Tongue (tissue), 2 donors: ENCODE measurements around the gene TNFRSF18. TPM values are rescaled to one million over a fixed set of nuclear protein-coding genes. Genes with fewer than 3 reads are reported as not detected.
"Not testable (repeated sequence)": the region's sequence is repeated elsewhere in the genome, so short reads cannot be mapped to it uniquely, and the experiment has no call there.

Experiments used
- DNase-seq: peaks from one replicate; pipeline ENCODE4 v3.0.0-alpha.2; 2015
- total RNA-seq: library from RNA; depleted of rRNA; stranded (reverse); fragments of >200 nt; gene quantifications from one replicate; pipeline ENCODE4 v1.2.3, GENCODE V29; 2014

TNFRSF18 gene
- 3.0 TPM for total RNA-seq

DNA sequence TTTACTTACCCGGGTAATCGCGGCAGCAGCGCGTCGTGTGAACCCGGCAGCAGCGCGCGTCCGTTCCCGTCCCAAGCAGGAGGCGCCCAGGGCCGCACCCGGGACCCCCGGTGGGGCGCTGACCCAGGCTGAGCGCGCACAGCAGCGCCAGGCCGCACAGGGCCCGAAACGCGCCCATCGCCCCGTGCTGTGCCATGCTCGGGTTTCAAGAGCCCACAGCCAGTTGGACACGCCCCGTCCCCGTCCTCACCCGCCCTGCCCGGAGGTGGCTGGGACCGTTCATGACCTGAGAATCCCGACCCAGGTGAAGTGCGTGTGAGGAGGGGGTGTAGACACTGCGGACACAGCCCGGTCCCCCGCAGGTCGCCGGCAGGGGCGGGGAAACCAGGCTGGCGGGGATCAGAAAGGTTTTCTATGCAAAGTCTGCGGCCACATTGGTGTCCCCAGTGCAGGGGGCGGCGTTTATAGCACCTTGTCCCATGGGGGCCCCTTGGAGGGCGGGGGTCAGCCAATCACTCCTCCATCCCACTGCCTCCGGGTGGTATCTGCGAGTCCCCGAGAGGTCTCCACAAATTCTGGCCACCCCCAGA, at the start of gene TNFRSF18:
Gene TNFRSF18, minus strand, starts transcription at position 217 of the 590 bp plus-strand sequence. Its CDS starts 21 bp downstream, at position 196.
- peak; percentile 45 for DNase-seq

- DNase-seq: no peak
Measured at GRCh38 chr1:1255611-1256010, 49.2 kb upstream of the TNFRSF18 start.

GRCh38 chr1:1255078-1255477, 48.7 kb upstream of the TNFRSF18 start:
- no peak for DNase-seq

- no peak for DNase-seq
Measured at GRCh38 chr1:1254667-1254998, 48.2 kb upstream of the TNFRSF18 start.

DNA sequence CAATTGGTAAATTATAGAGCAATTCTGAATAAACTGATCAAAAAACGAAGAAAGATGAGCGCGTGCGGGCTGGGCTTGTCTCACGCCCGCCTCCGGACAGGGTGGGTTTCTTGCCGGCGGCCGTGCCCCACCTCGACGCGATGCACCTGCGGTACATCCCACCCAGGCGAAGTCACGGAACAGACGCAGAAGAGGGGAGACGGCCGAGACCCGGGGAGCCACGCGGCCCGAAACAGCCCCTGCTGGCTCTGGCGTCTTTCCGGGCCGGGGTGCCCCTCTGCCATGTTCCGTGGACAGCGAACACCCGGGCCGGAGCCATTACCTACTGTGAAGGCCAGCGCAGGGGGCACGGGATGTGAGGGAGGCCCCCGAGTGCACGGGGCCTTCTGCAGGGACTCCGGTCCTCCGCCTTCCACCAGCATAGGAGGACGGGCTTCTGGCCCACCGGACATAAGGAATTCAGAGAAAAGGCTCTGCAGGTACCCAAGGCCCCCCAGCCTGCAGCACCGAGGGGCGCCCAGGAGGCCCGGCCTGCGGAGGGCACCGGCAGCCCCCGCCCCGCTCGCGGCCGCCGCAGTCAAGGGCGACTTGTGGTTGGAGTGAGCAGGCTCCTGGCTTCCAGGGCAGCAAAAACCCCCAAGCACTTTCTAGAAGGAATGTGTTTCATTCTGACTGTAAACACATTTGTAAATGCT, 47.7 kb upstream of the TNFRSF18 start:
- no peak for DNase-seq

DNA sequence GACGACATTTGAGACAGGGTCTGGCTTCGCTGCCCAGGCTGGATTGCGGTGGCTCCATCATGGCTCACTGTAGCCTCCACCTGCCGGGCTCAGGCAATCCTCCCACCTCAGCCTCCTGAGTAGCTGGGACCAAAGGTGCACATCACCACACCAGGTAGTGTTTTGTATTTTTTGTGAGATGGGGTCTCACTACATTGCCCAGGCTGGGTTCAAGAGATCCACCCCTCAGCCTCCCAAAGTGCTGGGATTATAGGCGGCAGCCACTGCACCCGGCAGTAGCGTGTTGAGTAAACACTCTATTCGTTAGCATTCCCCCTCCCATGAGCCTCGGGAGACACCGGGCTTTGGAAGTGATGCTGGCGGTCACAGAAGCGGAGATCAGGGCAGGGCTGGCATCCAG, 46.9 kb upstream of the TNFRSF18 start:
- DNase-seq: no peak

DNA sequence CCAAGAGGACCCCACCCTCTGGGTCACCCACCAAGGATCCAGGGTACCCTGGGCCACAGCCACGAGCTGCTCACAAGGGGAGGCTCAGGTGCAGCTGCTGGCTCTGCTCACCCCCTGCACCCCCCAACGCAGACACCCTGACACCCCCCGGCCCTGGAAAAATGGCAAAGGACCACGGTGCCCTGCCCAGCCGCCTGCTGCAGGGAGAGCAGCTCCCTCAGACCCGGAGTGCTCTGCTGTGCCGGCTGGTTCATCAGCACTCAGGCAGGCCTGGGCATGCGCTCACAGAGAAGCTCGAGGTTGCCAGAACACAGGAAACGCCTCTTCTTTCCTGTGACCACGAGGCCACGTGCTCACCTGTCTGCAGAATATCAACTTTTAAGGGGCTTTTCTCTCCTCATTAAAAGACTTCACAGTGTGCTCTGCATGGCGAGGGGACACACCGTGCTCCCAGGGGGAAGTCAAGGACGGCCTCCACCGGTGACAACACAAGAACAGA, 44.4 kb upstream of the TNFRSF18 start:
- no peak for DNase-seq

- DNase-seq: not testable (repeated sequence)
Measured at GRCh38 chr1:1248009-1248913, 41.9 kb upstream of the TNFRSF18 start.

DNA sequence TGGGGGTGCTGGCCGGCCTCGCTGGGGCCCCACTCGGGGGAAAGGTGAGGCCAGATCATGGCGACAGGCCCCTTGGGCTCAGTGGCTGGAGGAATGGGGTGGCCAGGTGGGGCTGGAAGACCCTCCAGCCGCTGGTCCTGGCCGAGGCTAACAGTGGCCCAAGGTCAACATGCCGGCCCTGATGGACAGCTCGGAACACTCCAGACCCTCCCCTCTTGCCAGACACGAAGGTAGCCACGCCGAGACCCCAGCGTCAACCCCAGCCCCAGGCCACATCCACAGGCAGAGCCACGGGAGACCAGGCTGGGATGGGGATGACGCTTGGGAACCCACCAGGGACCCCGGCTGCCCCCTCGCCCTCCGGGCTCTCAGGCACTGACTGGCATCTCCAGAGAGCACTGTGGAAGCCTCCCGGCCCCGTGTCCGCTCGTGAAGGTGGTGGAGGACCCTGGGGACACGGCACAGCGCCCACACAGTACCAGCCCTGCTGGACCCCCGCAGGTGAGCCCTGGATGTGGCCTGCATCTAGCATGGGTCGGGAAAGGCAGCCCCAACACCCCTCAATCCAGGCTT, 41.0 kb upstream of the TNFRSF18 start:
- DNase-seq: no peak

- DNase-seq: no peak
Measured at GRCh38 chr1:1246577-1247340, 40.4 kb upstream of the TNFRSF18 start, which contains the start of gene C1QTNF12. Gene C1QTNF12 (minus strand): TSS chr1:1246722. CDS start chr1:1246690, 32 bp downstream.

DNA sequence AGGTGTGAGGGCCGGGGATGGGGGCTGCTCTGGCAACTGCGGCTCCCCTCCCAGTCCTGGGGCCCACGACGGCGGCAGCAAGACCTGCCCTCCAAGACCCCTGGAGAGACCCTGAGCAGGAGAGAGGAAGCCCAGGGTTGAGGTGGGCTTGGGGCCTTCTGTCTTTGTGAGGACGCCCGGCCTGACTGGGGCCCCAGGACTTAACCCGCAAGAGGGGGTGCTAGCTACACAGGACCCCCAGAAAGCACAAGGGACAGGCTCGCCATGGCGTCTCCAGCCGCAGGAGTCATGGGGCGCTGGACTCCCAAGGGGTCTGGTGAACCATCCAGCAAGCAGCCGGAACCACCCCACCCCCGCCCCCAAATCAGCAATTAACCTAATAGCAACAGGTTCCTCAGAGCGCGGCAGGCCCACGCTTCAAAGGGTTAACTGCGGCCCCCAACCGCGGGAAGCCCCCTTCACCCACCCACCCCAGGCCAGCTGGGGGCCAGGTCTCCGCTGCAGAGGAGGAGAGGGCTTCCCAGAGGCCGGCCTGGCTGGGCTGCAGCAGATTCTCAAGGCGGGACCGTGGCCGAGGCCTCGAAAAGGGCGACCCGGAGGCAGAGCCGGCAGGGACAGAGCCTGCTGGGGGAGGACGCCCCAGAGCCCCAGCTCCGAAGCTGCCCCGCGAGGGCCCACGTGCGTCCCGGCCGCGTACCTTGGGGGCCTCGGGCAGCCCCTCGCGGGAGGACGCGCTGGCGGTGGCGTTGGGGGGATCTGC, 39.6 kb upstream of the TNFRSF18 start:
- DNase-seq: no peak

- DNase-seq: no peak
Measured at GRCh38 chr1:1245178-1245816, 38.9 kb upstream of the TNFRSF18 start.

DNA sequence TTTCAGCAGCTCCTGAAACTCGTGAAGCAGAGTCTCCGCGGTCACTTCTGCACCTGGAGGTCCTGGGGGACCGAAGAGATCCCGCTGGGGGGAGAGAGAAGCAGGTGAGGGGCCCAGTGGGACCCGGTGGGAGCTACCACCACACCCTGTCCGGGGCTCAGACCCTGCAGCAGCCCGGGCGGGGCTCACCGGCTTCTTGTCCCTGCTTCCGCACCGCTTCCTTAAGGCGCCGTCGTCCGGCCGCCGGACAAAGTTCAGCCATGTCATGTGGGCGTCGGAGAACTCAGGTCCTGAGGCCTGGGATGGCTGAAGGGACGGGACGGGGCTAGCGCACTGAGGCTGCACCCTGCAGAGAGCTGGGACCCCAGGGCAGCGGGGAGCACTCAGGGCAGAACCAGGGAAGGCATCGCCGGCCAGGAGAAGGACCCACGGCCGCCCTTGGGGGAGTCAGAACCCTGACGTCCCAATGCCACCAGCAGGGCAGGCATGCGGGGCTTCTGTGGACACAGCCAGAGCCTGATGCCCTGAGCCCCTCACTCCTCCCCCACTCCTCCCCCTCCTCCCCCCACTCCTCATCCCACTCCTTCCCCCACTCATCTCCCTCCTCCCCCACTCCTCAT, 37.9 kb upstream of the TNFRSF18 start:
- no peak for DNase-seq

DNA sequence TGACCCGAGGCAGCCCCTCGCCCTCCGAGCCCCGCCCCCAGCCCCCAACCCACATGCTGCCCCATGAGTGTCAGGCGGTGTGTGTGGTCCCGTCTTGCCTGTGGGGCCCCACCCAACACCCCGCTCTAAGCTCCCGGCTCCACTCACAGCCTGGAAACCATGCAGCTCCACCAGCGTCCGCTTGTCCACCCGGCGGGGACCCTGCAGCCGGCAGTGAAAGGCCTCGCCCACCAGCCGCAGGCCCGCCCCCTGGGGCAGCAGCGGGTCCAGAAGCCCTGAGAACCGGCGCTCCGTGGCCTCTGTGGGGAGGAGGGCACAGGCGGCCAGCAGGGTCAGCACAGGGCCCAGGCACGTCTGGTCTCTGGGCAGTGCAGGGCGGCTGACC, 37.4 kb upstream of the TNFRSF18 start:
- DNase-seq: no peak

- no peak for DNase-seq
Measured at GRCh38 chr1:1243266-1243660, 36.9 kb upstream of the TNFRSF18 start.

GRCh38 chr1:1242461-1243265, 36.3 kb upstream of the TNFRSF18 start:
- no peak for DNase-seq

GRCh38 chr1:1241588-1242219, 35.3 kb upstream of the TNFRSF18 start:
- DNase-seq: no peak

DNA sequence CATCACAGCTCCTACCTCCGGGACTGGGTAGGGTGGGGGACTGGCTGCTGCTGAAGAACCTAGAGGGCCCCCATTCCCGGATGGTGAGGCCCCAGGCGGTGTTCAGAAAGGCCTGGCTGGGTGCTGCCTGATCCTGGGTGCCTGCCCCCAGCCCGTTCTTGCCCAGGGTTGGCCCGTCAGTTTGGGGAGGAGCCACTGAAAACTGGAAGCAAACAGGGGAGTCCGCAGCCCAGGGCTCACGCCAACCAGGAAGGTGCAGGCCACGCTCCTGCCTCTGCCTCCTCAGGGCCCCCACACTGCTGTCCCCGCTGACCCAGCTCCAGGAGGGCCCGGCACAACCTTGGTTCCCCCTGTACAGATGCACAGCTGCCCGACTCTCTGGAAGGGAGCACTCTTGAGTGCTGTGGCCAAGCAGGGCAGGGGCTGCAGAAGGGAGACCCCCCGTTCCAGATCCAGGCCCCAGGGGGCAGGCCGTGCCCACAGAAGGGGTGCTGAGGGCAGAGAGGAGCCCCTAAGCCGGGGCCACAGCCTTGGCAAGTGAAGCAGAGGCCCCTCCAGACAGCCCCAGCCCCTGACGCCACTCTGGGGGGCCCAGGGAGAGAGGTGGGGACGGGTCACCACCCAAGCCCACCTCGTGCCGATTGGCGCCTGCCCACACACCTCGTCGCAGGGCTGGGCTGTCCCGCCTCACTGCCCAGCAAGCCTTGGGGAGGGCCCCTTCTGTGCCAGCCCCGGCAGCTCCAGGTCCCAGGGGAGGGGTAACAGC, 34.6 kb upstream of the TNFRSF18 start:
- DNase-seq: no peak
